GM21423 (cell line): ENCODE results near the gene ZNF670.

Experiments used
- ATAC-seq: cut with Tn5 transposase; IDR thresholded peaks from one replicate; pipeline ENCODE4 v1.9.1; 2021; ENCODE audit warnings: mild to moderate bottlenecking, moderate library complexity; ENCODE audit not compliant: unreplicated experiment

The ZNF670 gene

DNA sequence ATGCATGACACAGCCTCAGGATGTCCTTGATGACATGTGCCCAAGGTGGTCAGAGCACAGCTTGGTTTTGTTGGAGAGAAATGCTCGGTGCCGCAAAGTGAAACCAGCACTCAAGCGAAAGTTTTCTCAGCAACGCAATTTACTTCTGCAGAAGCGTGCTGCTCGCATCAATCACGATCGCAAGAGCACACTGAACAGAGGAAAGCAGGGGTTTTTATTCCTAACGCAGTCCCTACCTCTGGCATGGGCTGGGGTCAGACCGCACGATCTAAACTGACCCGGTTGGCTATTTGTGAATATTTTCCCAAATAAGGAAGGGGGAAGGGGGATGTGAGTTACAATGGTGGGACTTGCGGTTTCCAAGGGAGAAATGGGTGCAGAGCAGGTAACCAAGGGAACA lies 26.4 kb upstream of the ZNF670 start:
- ATAC-seq: no peak

GRCh38 chr1:247103859-247104591 lies 25.4 kb upstream of the ZNF670 start, which contains the start of gene ZNF669:
Gene ZNF669 (minus strand): TSS chr1:247104356. CDS start chr1:247104199, 157 bp downstream.
- ATAC-seq: peak; percentile 99

GRCh38 chr1:247102381-247102780 lies 23.8 kb upstream of the ZNF670 start:
- no peak for ATAC-seq

- no peak for ATAC-seq
Measured at GRCh38 chr1:247100676-247101279, 22.2 kb upstream of the ZNF670 start.

DNA sequence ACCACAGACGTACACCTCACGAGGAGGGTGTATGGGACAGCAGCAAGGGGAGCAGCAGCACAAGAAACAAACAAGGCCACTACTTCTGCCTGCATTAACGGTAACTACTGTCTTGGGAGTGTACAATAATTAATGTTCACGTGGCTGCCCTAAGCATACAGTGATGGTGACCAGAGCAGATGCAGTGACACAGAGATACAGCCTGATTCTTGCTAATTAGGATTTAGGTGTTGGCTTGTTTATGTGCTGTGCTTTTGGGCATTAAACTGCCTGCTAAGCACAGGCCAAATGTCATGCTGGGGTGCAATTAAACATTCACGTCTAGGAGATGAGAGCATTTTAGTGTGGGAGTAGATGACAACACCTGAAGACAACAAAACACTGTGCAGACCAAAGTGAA lies 18.3 kb upstream of the ZNF670 start:
- ATAC-seq: no peak

DNA sequence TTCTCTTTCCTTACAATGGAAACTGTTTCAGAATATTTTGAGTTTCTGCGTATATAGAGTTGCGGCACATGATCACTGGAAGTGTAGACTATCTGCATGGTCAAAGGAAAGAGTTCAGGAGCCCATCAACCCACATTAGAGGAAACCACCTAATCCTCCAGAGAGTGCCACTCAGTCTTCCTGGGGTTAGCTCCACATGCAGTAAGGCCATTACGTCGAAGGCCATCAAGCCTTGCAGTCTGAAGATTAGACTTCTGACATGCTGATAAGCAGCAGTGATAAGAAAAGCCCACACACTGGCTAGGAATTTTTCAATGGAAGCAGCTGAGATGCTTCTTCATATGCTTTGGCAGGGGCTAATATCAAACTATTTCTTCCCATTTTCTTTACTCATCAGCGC lies 17.9 kb upstream of the ZNF670 start:
- ATAC-seq: no peak

DNA sequence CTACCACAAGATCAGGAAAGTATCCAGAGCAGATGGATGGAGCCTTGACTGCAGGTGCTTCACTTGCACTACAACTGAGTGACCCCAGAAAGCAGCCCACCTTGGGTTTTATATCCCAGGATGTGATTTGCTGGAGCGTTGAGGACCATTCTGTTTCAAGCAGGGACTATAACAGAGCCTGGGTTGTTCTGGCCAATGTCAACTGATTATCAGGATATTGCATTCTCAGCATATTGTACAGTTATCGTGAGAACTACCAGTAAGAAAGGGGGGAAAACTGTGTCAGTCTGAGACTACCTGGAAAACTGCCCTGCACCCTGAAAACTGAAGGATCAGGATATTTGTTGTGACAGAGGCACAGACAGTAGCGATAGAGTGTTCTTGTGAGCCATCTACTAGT lies 17.5 kb upstream of the ZNF670 start:
- no peak for ATAC-seq

DNA sequence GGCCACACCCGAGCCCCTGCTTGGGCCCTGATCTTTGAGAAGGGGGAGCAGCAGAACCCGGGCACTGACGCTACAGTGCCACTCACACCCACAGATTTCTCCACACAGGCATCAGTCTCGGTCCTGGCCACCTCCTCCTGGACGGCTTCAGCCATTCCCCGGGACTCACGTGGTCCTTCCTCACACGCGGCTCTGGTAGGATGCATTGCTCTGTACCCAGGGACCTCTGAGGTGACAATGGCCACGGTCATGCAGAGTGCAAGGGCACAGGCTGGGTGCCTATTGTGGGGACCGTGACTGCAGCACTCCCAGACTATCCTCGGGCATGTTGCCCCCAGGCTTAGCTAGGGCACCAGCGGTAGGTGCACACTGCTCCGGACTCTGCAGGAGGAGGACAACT lies 11.8 kb upstream of the ZNF670 start:
- ATAC-seq: no peak

- no peak for ATAC-seq
Measured at GRCh38 chr1:247089616-247090375, 11.2 kb upstream of the ZNF670 start.

- ATAC-seq: no peak
Measured at GRCh38 chr1:247088967-247089366, 10.4 kb upstream of the ZNF670 start.

DNA sequence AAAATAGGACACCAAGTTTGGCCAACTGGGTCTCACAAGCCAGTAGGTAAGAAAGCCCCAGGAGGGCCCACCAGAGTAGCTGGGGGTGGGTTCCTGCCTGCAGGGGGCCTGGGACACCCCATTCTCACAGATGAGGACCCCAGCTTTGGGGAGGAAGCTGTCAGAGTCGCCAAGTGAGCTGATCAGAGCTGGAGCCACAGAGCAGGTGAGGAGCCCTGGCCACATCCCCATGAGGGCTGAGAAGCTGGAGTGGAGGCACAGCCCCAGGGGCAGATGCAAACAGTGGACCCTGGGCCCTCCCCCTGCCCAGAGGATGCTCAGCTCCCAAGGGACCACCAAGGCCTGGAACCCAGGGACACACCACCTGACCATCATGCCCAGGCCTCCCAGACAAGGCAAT lies 8.6 kb upstream of the ZNF670 start:
- no peak for ATAC-seq

- ATAC-seq: no peak
Measured at GRCh38 chr1:247085310-247085709, 6.7 kb upstream of the ZNF670 start.

DNA sequence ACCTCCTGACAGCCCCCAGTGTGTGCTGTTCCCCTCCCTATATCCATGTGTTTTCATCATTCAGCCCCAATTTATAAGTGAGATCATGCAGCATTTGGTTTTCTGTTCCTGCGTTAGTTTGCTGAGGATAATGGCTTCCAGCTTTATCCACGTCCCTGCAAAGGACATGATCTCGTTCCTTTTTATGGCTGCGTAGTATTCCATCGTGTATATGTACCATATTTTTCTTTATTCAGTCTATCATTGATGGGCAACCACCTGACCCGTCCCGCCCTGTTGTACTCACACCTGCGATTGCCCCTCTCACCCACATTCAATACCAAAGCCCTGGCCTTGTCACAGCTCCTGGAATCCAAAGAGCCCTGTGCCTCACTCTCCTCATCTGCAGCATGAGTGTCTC lies 6.2 kb upstream of the ZNF670 start:
- no peak for ATAC-seq

- no peak for ATAC-seq
Measured at GRCh38 chr1:247079141-247079874, 697 bp upstream of the ZNF670 start.

DNA sequence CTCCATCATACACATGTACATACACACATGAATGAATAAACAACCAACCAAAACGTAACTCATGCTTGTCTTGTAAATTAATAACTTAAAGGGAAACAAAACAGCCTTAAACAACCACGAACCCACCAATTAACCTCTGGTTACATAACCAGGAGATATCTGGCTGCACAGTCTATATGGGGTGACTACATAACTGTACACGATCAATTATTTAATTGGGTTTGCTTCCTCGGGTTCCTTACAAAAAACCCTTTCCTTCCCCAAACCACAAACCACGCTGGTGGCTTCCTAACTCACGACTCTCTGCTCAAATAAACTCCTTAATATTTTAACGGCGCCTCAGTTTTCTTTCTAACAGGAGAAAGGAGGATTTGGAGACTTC lies 744 bp downstream of the ZNF670 start:
- ATAC-seq: peak; percentile 22

DNA sequence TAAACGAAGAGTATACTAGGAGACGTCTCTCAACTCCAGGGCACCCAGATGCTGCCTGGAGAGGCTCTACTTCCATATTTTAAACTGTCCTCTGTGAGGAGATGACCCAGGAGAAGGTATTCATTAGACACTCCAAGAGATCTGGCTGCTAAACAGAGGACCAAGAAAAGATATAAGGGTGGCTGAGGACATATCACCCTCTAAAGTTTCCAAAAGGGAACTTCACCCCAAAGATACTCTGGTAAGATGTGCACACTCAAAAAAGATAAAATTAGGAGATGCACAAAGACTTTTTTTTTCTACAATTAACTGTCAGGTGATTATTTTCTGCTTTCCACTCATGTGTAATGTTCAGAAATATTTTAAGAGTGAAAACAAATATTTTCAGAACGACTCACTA lies 1.4 kb downstream of the ZNF670 start:
- no peak for ATAC-seq

GRCh38 chr1:247070645-247071044 lies 8.0 kb downstream of the ZNF670 start:
- ATAC-seq: no peak

DNA sequence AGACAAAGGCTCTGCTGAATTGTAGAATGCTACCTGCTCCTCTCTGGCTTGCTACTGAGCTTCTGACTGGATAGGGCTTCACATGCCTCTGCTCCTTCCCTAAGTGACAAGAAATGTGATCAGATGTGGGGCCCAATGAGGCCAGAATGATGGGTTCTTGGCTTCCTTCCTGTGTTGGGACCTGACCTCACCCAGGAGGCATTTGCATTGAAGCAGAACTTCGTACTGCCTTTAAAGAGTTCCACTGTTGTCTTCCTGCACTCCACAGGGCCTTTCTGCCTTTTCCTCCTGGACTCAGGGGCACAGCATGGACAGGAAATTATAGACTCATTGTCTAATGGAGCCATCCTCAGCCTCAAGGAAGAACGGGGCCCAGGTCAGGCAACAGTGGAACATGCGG lies 14.3 kb downstream of the ZNF670 start:
- ATAC-seq: no peak

- ATAC-seq: no peak
Measured at GRCh38 chr1:247060771-247061170, 17.8 kb downstream of the ZNF670 start.

DNA sequence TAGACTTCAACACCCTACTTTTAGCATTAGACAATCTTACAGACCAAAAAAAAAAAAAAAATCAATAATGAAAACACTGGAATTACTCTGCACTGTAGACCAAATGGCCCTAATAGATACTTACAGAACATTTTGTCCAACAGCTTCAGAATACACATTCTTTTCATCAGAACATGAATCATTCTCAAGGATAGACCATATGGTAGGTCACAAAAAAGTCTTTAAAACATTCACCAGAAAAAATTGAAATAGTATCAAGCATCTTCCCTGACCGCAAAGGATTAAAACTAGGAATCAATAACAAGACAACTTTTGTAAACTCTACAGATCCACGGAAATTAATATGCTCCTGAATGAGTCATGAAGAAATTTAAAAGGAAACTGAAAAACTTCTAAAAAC lies 22.5 kb downstream of the ZNF670 start:
- ATAC-seq: no peak

DNA sequence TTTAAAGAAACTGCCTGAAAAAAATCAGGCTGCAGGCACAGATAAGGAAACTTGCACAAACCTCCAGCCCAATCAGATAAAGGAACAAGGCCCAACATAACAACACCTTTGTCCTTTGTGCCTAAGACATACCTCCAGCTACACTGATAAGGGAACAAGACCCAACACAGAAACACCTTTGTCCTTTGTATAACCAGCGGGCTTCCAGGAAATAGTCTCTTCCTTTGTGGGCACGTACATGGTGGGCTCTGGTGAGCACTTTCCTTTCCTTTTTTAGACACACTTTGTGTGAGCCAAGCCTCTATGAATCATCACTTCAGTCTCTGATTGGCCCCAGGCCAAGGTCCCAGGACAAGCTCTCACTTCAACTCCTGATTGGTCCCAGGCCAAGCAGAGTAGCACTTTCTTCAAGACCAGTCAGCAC lies 23.6 kb downstream of the ZNF670 start:
- ATAC-seq: no peak
